Measurements from ENCODE around the gene FER1L5. TPM values are rescaled to one million over a fixed set of nuclear protein-coding genes. Genes with fewer than 3 reads are reported as not detected.

The FER1L5 gene
- total RNA-seq, 2 experiments from 2014 or later, result not detected

- Mint-ChIP-seq H3K27me3 (no peaks in the 10 kb centered on the region), H3K4me3 (no peak overlapping the region), H3K4me1 (ENCODE audit: low read depth) (no peaks in the 10 kb centered on the region), H3K27ac (no peak overlapping the region), H3K36me3 (ENCODE audit: low read depth) (no peaks in the 10 kb centered on the region), H3K9me3 (no peaks in the 10 kb centered on the region)
- ATAC-seq (no peak), DNase-seq (no peak)
- TF ChIP-seq, protein P1, sequence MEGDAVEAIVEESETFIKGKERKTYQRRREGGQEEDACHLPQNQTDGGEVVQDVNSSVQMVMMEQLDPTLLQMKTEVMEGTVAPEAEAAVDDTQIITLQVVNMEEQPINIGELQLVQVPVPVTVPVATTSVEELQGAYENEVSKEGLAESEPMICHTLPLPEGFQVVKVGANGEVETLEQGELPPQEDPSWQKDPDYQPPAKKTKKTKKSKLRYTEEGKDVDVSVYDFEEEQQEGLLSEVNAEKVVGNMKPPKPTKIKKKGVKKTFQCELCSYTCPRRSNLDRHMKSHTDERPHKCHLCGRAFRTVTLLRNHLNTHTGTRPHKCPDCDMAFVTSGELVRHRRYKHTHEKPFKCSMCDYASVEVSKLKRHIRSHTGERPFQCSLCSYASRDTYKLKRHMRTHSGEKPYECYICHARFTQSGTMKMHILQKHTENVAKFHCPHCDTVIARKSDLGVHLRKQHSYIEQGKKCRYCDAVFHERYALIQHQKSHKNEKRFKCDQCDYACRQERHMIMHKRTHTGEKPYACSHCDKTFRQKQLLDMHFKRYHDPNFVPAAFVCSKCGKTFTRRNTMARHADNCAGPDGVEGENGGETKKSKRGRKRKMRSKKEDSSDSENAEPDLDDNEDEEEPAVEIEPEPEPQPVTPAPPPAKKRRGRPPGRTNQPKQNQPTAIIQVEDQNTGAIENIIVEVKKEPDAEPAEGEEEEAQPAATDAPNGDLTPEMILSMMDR (IDR thresholded peaks at IDR 0.05), result no peak
- intact Hi-C loops (cut with micrococcal nuclease), result no loop called here
- ChIA-PET POLR2A (no interaction called here), CTCF (no interaction called here)
These were observed 52.4 kb downstream of the FER1L5 start for GRCh38 chr2:96694816-96695455.

- no peak overlapping the region for H3K27ac Mint-ChIP-seq
- no peaks in the 10 kb centered on the region for H3K4me1 Mint-ChIP-seq (ENCODE audit: low read depth)
- ATAC-seq (no peak), DNase-seq (no peak)
- CTCF ChIA-PET, result no interaction called here
- H3K36me3 Mint-ChIP-seq (ENCODE audit: low read depth), result no peaks in the 10 kb centered on the region
- H3K9me3 Mint-ChIP-seq, result no peaks in the 10 kb centered on the region
- POLR2A ChIA-PET, result no interaction called here
- TF ChIP-seq, protein P1 (IDR thresholded peaks at IDR 0.05), result no peak
- no peaks in the 10 kb centered on the region for H3K27me3 Mint-ChIP-seq
- intact Hi-C loops (cut with micrococcal nuclease), result no loop called here
- no peak overlapping the region for H3K4me3 Mint-ChIP-seq
These were observed 53.0 kb downstream of the FER1L5 start for GRCh38 chr2:96695602-96696001.

DNA sequence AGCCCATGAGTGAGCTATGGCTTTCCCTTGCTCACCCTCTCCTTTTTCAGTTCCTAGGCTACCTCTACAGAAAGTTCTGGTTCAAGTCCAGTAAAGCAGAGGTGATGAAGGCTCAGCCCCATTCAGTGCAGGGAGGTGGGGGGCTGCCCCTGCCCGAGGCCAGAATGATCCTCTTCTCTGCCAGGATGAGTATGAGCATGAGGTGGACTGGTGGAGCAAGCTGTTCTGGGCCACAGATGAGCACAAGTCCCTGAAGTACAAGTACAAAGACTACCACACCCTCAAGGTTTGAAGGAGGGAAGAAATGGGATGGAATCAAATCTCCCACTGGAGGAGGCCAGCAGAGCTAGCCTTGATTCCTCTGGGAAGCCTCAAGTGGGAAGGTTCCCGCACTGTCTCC lies 54.9 kb downstream of the FER1L5 start:
- H3K9me3 Mint-ChIP-seq, result no peaks in the 10 kb centered on the region
- H3K4me3 Mint-ChIP-seq, result no peak overlapping the region
- H3K36me3 Mint-ChIP-seq (ENCODE audit: low read depth), result no peaks in the 10 kb centered on the region
- TF ChIP-seq, protein P1 (IDR thresholded peaks at IDR 0.05), result no peak
- no peak for ATAC-seq
- DNase-seq, result no peak
- no peaks in the 10 kb centered on the region for H3K4me1 Mint-ChIP-seq (ENCODE audit: low read depth)
- intact Hi-C loops (cut with micrococcal nuclease), result no loop called here
- no peaks in the 10 kb centered on the region for H3K27me3 Mint-ChIP-seq
- H3K27ac Mint-ChIP-seq, result no peak overlapping the region
- ChIA-PET POLR2A (no interaction called here), CTCF (no interaction called here)

DNA sequence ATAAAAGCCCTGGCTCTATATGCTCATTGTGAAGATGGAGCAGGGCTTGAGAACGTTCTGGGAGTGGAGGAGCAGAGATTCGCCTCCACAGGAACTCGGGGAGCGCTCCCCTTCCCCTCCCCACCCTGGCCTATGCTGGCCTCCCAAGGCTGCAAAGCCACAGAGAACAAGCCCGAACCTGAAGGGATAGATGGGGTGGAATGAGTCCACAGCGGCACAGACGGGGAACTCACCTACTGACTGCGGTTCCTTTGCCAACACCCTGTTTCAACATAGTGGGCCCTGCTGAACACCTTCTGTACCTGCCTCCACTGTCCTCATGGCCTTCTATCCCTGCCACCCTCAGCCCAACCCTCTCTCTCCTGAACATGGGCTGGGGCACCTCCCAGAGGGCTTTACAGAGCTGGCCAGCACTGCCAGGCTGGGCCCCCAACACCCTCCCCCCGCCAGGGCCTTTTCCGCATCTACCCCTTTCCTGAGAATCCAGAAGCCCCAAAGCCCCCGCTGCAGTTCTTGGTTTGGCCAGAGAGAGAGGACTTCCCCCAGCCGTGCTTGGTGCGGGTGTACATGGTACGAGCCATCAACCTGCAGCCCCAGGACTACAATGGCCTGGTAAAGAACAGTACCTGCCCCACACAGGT lies 55.8 kb downstream of the FER1L5 start:
- intact Hi-C loops (cut with micrococcal nuclease), result no loop called here
- DNase-seq (no peak), ATAC-seq (no peak)
- H3K36me3 Mint-ChIP-seq (ENCODE audit: low read depth), result no peaks in the 10 kb centered on the region
- no peaks in the 10 kb centered on the region for H3K9me3 Mint-ChIP-seq
- POLR2A ChIA-PET, result no interaction called here
- H3K27ac Mint-ChIP-seq, result no peak overlapping the region
- no peak overlapping the region for H3K4me3 Mint-ChIP-seq
- no peaks in the 10 kb centered on the region for H3K27me3 Mint-ChIP-seq
- CTCF ChIA-PET, result no interaction called here
- TF ChIP-seq, protein P1 (IDR thresholded peaks at IDR 0.05), result no peak
- no peaks in the 10 kb centered on the region for H3K4me1 Mint-ChIP-seq (ENCODE audit: low read depth)

DNA sequence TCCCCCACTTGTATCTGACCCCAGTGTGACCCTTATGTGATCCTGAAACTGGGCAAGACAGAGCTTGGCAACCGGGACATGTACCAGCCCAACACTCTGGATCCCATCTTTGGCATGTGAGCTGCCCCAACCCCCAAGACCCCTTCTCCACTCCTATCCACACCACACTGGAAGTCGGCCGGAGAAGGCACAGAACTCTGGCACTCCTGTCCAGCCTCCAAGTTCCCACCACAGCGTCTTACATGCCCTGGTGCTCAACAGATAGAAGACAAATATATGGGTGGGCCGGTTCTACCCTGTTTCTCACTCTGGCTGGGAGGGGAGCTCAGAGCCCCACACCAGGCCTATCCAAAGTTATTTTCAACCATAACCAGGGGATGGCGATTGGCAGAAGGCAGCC lies 56.5 kb downstream of the FER1L5 start:
- ATAC-seq (no peak), DNase-seq (no peak)
- H3K27me3 Mint-ChIP-seq, result no peaks in the 10 kb centered on the region
- TF ChIP-seq, protein P1 (IDR thresholded peaks at IDR 0.05), result no peak
- no peak overlapping the region for H3K27ac Mint-ChIP-seq
- H3K4me1 Mint-ChIP-seq (ENCODE audit: low read depth), result no peaks in the 10 kb centered on the region
- no peaks in the 10 kb centered on the region for H3K36me3 Mint-ChIP-seq (ENCODE audit: low read depth)
- no peak overlapping the region for H3K4me3 Mint-ChIP-seq
- ChIA-PET POLR2A (interaction anchor here (0.8 kb wide), 1 partner anchor 9 kb away, joined by 3 read pairs; no protein-coding TSS in a partner anchor), CTCF (interaction anchor here (1.3 kb wide), 1 partner anchor 9 kb away, joined by 3 read pairs; no protein-coding TSS in a partner anchor)
- intact Hi-C loops (cut with micrococcal nuclease), result no loop called here
- H3K9me3 Mint-ChIP-seq, result no peaks in the 10 kb centered on the region

Measured in activated CD8-positive, alpha-beta T cell treated with anti-CD3 and anti-CD28 coated beads for 36 hours (primary cell).